Sigmoid colon (tissue), 7 donors: ENCODE data around the gene CACNA1D. TPM values are rescaled to one million over a fixed set of nuclear protein-coding genes. Genes with fewer than 3 reads are reported as not detected.

Source experiments
- DNase-seq: peaks from one replicate; pipeline ENCODE4 v3.0.0-alpha.2; 2019
- H3K27ac ChIP-seq, 4 donors: fragments of 200-600 bp; sonication (generic); one replicate each; pipeline ENCODE4 v1.5.1; 2016 to 2019; ENCODE audit warnings: mild to moderate bottlenecking in 1 of 4
- H3K27me3 ChIP-seq, 3 donors: fragments of 200-600 bp; sonication (generic); one replicate each; pipeline ENCODE4 v1.5.1; 2019; ENCODE audit warnings: mild to moderate bottlenecking in 1 of 3
- H3K36me3 ChIP-seq, 4 donors: fragments of 200-600 bp; sonication (generic); one replicate each; pipeline ENCODE4 v1.5.1; 2016 to 2019
- H3K4me1 ChIP-seq, 4 donors: fragments of 200-600 bp; sonication (generic); one replicate each; pipeline ENCODE4 v1.5.1; 2017 to 2019
- H3K4me3 ChIP-seq, 4 donors: fragments of 200-600 bp; sonication (generic); one replicate each; pipeline ENCODE4 v1.5.1; 2017 to 2019; ENCODE audit warnings: mild to moderate bottlenecking in 2 of 4, moderate library complexity in 1 of 4
- H3K9me3 ChIP-seq, 4 donors: fragments of 200-600 bp in 3 of 4; sonication (generic) in 3 of 4; one replicate each; pipeline versions ENCODE4 v1.5.1 to v1.6.1; 2013 to 2019
- EP300 ChIP-seq, 4 donors: sonication (generic); formaldehyde crosslinking; IDR thresholded peaks; one replicate each; pipeline ENCODE4 v1.6.1; 2017; ENCODE audit warnings: antibody characterized with exemption in 4 of 4
- POLR2A ChIP-seq, 2 donors: fragments of 450-650 bp; IDR thresholded peaks; one replicate each; pipeline ENCODE4 v1.6.1; 2016; ENCODE audit warnings: antibody characterized with exemption in 2 of 2, mild to moderate bottlenecking in 2 of 2, moderate library complexity in 2 of 2
- POLR2AphosphoS5 ChIP-seq, 4 donors: sonication (generic); formaldehyde crosslinking; IDR thresholded peaks; one replicate each; pipeline ENCODE4 v1.6.1; 2017; ENCODE audit warnings: antibody characterized with exemption in 4 of 4
- WGBS, 2 donors: extraction: QIAGEN DNeasy Blood & Tissue Kit; methylation state at CpG; one replicate each; pipeline ENCODE4 v1.1.7; 2013; 5-methylcytosine and 5-hydroxymethylcytosine counted together
- intact Hi-C: fragments of 100-400 bp; cut with DNase I; formaldehyde crosslinking; loops from one replicate; pipeline ENCODE4 v1.15.1; 2023
- polyA plus RNA-seq, 3 donors: library from polyadenylated mRNA; stranded (reverse); fragments of 200-250 nt; gene quantifications; one replicate each; pipeline ENCODE4 v1.2.3, GENCODE V29; 2013
- small RNA-seq, 3 donors: library from RNA; depleted of rRNA; stranded (forward); fragments of <200 nt; gene quantifications; one replicate each; pipeline ENCODE3, GENCODE V24; 2016
- total RNA-seq, 4 donors: library from RNA; depleted of rRNA; stranded (reverse); fragments of >200 nt; gene quantifications; one replicate each; pipeline ENCODE4 v1.1.0, GENCODE V29; 2016
- TF ChIP-seq, protein P1 (sequence below), 4 experiments: fragments of 450-650 bp in 3 of 4; fragments of 200-600 bp in 1 of 4; IDR thresholded peaks; one replicate each; pipeline ENCODE4 v1.5.1; 2016 to 2019; ENCODE audit warnings: antibody characterized with exemption in 4 of 4, mild to moderate bottlenecking in 3 of 4, moderate library complexity in 2 of 4
- donor health status: healthy with polysubstance abuse.
- donor health status: Bipolar disorder and iron deficiency.
- donor health status: healthy.

Gene CACNA1D
- total and polyA plus RNA-seq, 7 donors, result 1.2 to 9.7 (median 4.8) TPM

DNA sequence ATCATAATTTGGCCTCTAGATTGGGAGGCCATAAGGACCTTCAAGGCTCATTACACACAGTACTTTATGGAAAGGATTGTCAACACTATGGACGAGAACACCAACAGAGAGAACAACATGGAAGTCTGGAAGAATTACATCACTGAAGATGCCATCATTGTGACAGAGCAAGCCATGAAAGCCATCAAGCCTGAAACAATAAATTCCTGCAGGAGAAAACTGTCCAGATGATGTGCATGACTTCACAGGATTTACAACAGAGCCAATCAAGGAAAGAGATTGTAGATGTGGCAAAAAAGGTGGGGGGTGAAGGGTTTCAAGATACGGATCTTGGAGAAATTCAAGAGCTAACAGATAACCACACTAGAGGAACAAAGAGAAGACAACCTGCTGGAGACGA lies 367.8 kb downstream of the CACNA1D start:
- H3K27ac ChIP-seq, result no peak overlapping the region
- TF ChIP-seq EP300 (IDR thresholded peaks at IDR 0.05) (no peak), POLR2A (IDR thresholded peaks at IDR 0.05) (no peak), POLR2AphosphoS5 (IDR thresholded peaks at IDR 0.05) (no peak)
- TF ChIP-seq, protein P1, sequence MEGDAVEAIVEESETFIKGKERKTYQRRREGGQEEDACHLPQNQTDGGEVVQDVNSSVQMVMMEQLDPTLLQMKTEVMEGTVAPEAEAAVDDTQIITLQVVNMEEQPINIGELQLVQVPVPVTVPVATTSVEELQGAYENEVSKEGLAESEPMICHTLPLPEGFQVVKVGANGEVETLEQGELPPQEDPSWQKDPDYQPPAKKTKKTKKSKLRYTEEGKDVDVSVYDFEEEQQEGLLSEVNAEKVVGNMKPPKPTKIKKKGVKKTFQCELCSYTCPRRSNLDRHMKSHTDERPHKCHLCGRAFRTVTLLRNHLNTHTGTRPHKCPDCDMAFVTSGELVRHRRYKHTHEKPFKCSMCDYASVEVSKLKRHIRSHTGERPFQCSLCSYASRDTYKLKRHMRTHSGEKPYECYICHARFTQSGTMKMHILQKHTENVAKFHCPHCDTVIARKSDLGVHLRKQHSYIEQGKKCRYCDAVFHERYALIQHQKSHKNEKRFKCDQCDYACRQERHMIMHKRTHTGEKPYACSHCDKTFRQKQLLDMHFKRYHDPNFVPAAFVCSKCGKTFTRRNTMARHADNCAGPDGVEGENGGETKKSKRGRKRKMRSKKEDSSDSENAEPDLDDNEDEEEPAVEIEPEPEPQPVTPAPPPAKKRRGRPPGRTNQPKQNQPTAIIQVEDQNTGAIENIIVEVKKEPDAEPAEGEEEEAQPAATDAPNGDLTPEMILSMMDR (IDR thresholded peaks at IDR 0.05), result no peak
- H3K9me3 ChIP-seq, result no peaks in the 10 kb centered on the region
- peaks cover 0 to 8% (median 0%) of the 10 kb centered on the region in 4 donors for H3K4me1 ChIP-seq
- no peak overlapping the region for H3K4me3 ChIP-seq
- H3K36me3 ChIP-seq, result peaks cover 0 to 70% (median 16%) of the 10 kb centered on the region in 4 donors
- no peaks in the 10 kb centered on the region for H3K27me3 ChIP-seq
- DNase-seq, result no peak
- intact Hi-C loops, result no loop called here
- WGBS, 2 donors, result 93 to 95% methylated on average over 3 of the region's 3 CpGs

DNA sequence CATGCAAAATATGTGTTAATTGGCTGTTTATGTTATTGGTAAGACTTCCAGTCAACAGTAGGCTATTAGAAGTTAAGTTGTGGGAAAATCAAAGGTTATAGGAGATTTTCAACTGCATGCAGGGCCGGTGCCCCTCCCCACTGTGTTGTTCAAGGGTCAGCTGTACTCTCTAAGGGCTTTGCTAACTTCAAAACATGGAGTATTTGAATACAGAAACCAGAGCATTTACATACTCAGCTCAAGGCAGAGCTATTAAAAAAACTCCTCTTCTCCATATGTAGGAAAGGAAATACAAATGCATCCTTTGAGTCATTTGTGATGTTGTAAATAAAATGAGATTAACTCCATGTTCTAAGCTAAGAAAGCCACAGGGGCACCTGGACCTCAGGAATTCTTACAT lies 368.7 kb downstream of the CACNA1D start:
- H3K27me3 ChIP-seq, result no peaks in the 10 kb centered on the region
- no peak overlapping the region for H3K27ac ChIP-seq
- peaks cover 0 to 79% (median 19%) of the 10 kb centered on the region in 4 donors for H3K36me3 ChIP-seq
- H3K9me3 ChIP-seq, result no peaks in the 10 kb centered on the region
- H3K4me3 ChIP-seq, result no peak overlapping the region
- DNase-seq, result no peak
- H3K4me1 ChIP-seq, result peaks cover 0 to 8% (median 0%) of the 10 kb centered on the region in 4 donors
- 43 to 78% methylated on average over 1 of the region's 1 CpG for WGBS, 2 donors
- intact Hi-C loops, result no loop called here
- TF ChIP-seq, protein P1 (IDR thresholded peaks at IDR 0.05), result no peak
- TF ChIP-seq POLR2AphosphoS5 (IDR thresholded peaks at IDR 0.05), result no peak
- TF ChIP-seq EP300 (IDR thresholded peaks at IDR 0.05), result no peak
- no peak for TF ChIP-seq POLR2A (IDR thresholded peaks at IDR 0.05)

Small RNA genes lying within 50 kb of the gene (small RNA-seq; reads per million reads assigned to genes)
- gene AC012467.1 (0 reads per million in 3 donors), gene RF00154 (24.6 to 46.6 (median 24.7) reads per million in 3 donors)

Other genes starting within 250 kb of the CACNA1D start
- gene TKT, start 238.6 kb upstream of the CACNA1D start, total RNA-seq, result 100 to 1,000 TPM; 138 to 253 (median 185) TPM
- 100 to 1,000 TPM in 2 of 3 donors, 10 to 100 TPM in 1; 88.9 to 305 (median 102) TPM for gene TKT, start 238.6 kb upstream of the CACNA1D start, polyA plus RNA-seq
- 10 to 100 TPM; 21.0 to 32.7 (median 22.6) TPM for gene DCP1A, start 147.1 kb upstream of the CACNA1D start, total RNA-seq
- 10 to 100 TPM in 1 of 3 donors, 1 to 10 TPM in 2; 4.8 to 10.6 (median 6.0) TPM for gene DCP1A, start 147.1 kb upstream of the CACNA1D start, polyA plus RNA-seq